Measurements from ENCODE around the gene NEURL4. TPM values are rescaled to one million over a fixed set of nuclear protein-coding genes. Genes with fewer than 3 reads are reported as not detected.

The NEURL4 gene
- total RNA-seq, 1 donor from 2014 or later = 75.2 TPM

DNA sequence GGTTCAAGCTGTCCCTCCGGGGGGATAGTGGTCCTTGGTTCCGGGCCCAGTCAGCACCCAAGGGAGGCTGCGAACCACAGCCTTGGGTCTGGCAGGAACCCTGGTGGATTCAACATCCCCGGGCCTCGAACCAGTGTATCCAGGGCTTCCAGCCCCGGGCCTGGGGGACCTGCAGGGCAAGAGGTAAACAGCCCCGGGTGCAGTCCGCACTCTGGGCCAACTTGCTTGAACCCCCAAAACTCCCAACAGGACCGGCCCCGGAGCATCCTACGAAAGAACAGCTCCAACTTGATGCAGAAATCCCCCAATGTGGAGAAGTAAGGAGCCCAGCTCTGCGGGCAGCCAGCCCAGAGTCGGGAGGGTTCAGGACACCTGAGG is 1.5 kb upstream of the NEURL4 start:
- H3K36me3 Mint-ChIP-seq (ENCODE audit: insufficient read depth) = no peaks in the 10 kb centered on the region
- peak overlapping the region; percentile 16 for H3K27ac Mint-ChIP-seq
- DNase-seq (ENCODE audit: low spot score, unreplicated experiment) = no peak
- peak overlapping the region; percentile 95 for H3K4me3 Mint-ChIP-seq (ENCODE audit: low read depth)
- TF ChIP-seq, protein P1, sequence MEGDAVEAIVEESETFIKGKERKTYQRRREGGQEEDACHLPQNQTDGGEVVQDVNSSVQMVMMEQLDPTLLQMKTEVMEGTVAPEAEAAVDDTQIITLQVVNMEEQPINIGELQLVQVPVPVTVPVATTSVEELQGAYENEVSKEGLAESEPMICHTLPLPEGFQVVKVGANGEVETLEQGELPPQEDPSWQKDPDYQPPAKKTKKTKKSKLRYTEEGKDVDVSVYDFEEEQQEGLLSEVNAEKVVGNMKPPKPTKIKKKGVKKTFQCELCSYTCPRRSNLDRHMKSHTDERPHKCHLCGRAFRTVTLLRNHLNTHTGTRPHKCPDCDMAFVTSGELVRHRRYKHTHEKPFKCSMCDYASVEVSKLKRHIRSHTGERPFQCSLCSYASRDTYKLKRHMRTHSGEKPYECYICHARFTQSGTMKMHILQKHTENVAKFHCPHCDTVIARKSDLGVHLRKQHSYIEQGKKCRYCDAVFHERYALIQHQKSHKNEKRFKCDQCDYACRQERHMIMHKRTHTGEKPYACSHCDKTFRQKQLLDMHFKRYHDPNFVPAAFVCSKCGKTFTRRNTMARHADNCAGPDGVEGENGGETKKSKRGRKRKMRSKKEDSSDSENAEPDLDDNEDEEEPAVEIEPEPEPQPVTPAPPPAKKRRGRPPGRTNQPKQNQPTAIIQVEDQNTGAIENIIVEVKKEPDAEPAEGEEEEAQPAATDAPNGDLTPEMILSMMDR (IDR thresholded peaks at IDR 0.05; ENCODE audit: unreplicated experiment) = no peak
- no peaks in the 10 kb centered on the region for H3K27me3 Mint-ChIP-seq
- H3K4me1 Mint-ChIP-seq (ENCODE audit: low read depth) = peaks cover 11% of the 10 kb centered on the region
- H3K9me3 Mint-ChIP-seq (ENCODE audit: low read depth) = no peaks in the 10 kb centered on the region

DNA sequence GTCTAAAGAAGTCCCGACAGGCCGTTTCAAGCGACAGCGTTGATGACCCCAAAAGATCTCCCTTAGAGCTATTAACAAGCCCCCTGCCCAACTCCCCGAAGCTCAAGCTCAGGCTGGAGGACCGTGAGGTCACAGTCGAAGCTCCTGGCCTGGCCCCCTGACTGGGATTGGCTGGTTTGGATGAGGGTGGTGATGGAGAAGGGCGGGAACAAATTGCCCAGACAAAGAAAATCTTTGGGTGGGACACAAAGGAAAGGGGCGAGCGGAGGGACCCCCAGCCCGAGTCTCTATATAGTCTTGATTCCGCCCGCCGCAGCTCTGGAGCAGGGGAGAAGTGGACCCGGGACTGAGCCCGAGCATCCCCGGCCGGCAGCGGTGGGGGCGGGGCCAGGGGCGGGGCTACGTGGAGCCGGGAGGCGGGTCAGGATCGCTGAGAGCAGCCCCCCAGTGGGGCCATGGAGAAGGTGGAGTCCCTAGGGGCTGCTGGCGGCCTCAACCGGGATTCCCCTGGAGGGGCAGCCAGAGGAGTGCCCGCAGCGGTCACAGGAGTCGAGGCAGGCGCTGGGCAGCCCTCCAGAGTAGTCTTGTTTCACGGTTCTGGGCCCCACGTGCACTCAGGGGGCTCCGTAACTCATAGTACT is 982 bp upstream of the NEURL4 start:
- peak overlapping the region; percentile 98 for H3K27ac Mint-ChIP-seq
- TF ChIP-seq, protein P1 (IDR thresholded peaks at IDR 0.05; ENCODE audit: unreplicated experiment) = no peak
- peak; percentile 64 for DNase-seq (ENCODE audit: low spot score, unreplicated experiment)
- no peaks in the 10 kb centered on the region for H3K36me3 Mint-ChIP-seq (ENCODE audit: insufficient read depth)
- H3K4me3 Mint-ChIP-seq (ENCODE audit: low read depth) = peak overlapping the region; percentile 95
- H3K4me1 Mint-ChIP-seq (ENCODE audit: low read depth) = peaks cover 11% of the 10 kb centered on the region
- H3K9me3 Mint-ChIP-seq (ENCODE audit: low read depth) = no peaks in the 10 kb centered on the region
- no peaks in the 10 kb centered on the region for H3K27me3 Mint-ChIP-seq

DNA sequence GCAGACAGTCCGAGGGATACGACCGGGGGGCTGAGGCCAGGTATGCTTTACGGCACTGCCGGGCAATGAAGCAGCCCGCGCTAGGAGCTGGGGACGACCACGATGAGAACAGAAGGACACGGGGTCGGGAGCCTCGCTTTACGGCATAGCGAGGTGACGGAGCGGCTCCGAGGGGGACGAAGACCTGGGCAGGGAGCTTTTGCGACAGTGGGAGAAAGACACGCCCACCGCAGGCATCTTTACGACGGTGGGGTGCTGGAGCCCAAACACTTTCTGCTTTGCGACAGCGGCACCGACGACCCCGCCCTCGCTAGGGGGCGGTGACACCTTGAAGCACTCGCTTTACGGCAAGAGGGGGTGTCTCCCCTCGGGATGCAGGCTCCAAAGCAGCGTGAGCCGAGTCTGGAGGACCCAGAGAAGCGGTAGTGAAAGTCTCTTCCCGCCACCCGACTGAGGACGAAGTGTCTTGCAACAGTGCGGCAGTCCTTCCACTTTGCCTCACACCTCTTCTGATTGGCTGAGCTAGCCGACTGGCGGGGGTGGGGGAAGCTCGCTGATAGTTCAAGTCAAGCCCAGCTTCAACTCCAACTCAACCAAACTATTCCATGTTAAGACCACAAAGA is 350 bp upstream of the NEURL4 start:
- no peaks in the 10 kb centered on the region for H3K27me3 Mint-ChIP-seq

DNA sequence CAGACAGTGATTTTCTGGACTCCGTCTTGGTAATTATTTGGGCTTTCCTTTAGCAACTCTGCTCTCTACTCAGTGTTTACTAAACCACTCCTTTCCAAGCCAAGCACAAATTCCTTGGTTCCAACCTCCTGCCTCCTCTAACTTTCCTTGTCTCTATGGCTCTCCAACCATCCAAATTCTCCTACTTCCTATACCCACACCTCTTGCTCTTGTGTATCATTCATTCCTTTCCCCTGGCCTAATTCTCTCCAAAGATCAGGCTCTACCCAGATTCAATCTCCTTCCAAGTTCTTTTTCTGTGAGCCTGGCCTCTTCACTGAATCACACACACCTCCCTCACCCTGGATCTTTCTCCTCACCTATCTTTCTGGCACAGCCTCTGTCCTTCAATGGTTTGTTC is 1.1 kb downstream of the NEURL4 start:
- DNase-seq (ENCODE audit: low spot score, unreplicated experiment) = no peak
- TF ChIP-seq, protein P1 (IDR thresholded peaks at IDR 0.05; ENCODE audit: unreplicated experiment) = no peak
- H3K4me3 Mint-ChIP-seq (ENCODE audit: low read depth) = peak overlapping the region; percentile 95
- peaks cover 4% of the 10 kb centered on the region for H3K36me3 Mint-ChIP-seq (ENCODE audit: insufficient read depth)
- H3K27me3 Mint-ChIP-seq = no peaks in the 10 kb centered on the region
- H3K27ac Mint-ChIP-seq = peak overlapping the region; percentile 97
- no peaks in the 10 kb centered on the region for H3K9me3 Mint-ChIP-seq (ENCODE audit: low read depth)
- H3K4me1 Mint-ChIP-seq (ENCODE audit: low read depth) = peaks cover 11% of the 10 kb centered on the region

More for the DNA sequence above, 350 bp upstream of the NEURL4 start:
- peaks cover 11% of the 10 kb centered on the region for H3K4me1 Mint-ChIP-seq (ENCODE audit: low read depth)
- peak overlapping the region; percentile 95 for H3K4me3 Mint-ChIP-seq (ENCODE audit: low read depth)
- TF ChIP-seq, protein P1 (IDR thresholded peaks at IDR 0.05; ENCODE audit: unreplicated experiment) = peak; percentile 16
- H3K36me3 Mint-ChIP-seq (ENCODE audit: insufficient read depth) = no peaks in the 10 kb centered on the region
- no peaks in the 10 kb centered on the region for H3K9me3 Mint-ChIP-seq (ENCODE audit: low read depth)
- H3K27ac Mint-ChIP-seq = peak overlapping the region; percentile 98
- DNase-seq (ENCODE audit: low spot score, unreplicated experiment) = peak; percentile 95

DNA sequence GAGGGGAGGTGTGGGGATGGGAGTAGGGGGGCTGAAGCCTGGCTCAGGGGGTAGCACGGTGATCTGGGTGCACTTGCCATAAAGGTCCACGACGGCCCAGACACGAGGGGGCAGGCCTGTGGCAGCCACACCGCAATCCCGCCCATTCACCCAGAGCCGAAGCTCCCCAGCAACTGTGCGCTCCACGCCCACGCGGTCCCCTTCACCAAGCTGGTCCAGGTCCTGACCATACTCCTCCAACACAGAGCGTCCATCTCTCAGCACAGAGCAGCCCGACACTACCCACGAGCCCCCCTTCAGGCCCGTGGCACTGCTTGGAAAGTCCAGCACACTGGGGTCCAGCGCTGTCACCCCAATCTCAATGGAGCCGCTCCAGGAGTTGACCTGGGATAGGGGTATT is 1.6 kb downstream of the NEURL4 start:
- DNase-seq (ENCODE audit: low spot score, unreplicated experiment) = no peak
- Mint-ChIP-seq H3K27me3 (no peaks in the 10 kb centered on the region), H3K4me3 (ENCODE audit: low read depth) (peak overlapping the region; percentile 48)

More for the DNA sequence above, 1.6 kb downstream of the NEURL4 start:
- Mint-ChIP-seq H3K4me1 (ENCODE audit: low read depth) (peaks cover 11% of the 10 kb centered on the region), H3K36me3 (ENCODE audit: insufficient read depth) (peaks cover 4% of the 10 kb centered on the region), H3K9me3 (ENCODE audit: low read depth) (no peaks in the 10 kb centered on the region), H3K27ac (peak overlapping the region; percentile 73)
- TF ChIP-seq, protein P1 (IDR thresholded peaks at IDR 0.05; ENCODE audit: unreplicated experiment) = no peak

Measured in progenitor cell of endocrine pancreas (in vitro differentiated cells).